ENCODE measurements around the gene CRYGN. TPM values are rescaled to one million over a fixed set of nuclear protein-coding genes. Genes with fewer than 3 reads are reported as not detected.
A peak's percentile ranks its signal among the peaks of the same experiment; 100 is the strongest.

The CRYGN gene
- total RNA-seq, 1 donor from 2014 or later, result not detected

- no peak overlapping the region for H3K4me3 ChIP-seq
- no peaks in the 10 kb centered on the region for H3K9me3 ChIP-seq
- intact Hi-C loops (cut with DNase I), result no loop called here
- no peak overlapping the region for H3K27ac ChIP-seq
- DNase-seq (no peak), ATAC-seq (no peak)
- H3K36me3 ChIP-seq, result no peaks in the 10 kb centered on the region
- H3K27me3 ChIP-seq, result no peaks in the 10 kb centered on the region
- peaks cover 14% of the 10 kb centered on the region for H3K4me1 ChIP-seq
- TF ChIP-seq CTCF (IDR thresholded peaks at IDR 0.05), result no peak
Measured at GRCh38 chr7:151442776-151443496, 3.0 kb upstream of the CRYGN start.

GRCh38 chr7:151440799-151441445 lies 981 bp upstream of the CRYGN start:
- Histone ChIP-seq H3K4me1 (peaks cover 13% of the 10 kb centered on the region), H3K4me3 (no peak overlapping the region), H3K27me3 (no peaks in the 10 kb centered on the region), H3K9me3 (no peaks in the 10 kb centered on the region), H3K27ac (no peak overlapping the region), H3K36me3 (no peaks in the 10 kb centered on the region)
- intact Hi-C loops (cut with DNase I), result no loop called here
- peak; percentile 48 for DNase-seq
- no peak for ATAC-seq
- TF ChIP-seq CTCF (IDR thresholded peaks at IDR 0.05), result no peak

GRCh38 chr7:151438864-151439601 lies 908 bp downstream of the CRYGN start:
- peaks cover 13% of the 10 kb centered on the region for H3K4me1 ChIP-seq
- H3K9me3 ChIP-seq, result no peaks in the 10 kb centered on the region
- H3K27me3 ChIP-seq, result no peaks in the 10 kb centered on the region
- H3K4me3 ChIP-seq, result no peak overlapping the region
- no peak overlapping the region for H3K27ac ChIP-seq
- DNase-seq (peak; percentile 46), ATAC-seq (no peak)
- TF ChIP-seq CTCF (IDR thresholded peaks at IDR 0.05), result no peak
- intact Hi-C loops (cut with DNase I), result no loop called here
- no peaks in the 10 kb centered on the region for H3K36me3 ChIP-seq

- DNase-seq (peak; percentile 47), ATAC-seq (no peak)
- H3K27me3 ChIP-seq, result no peaks in the 10 kb centered on the region
- no peaks in the 10 kb centered on the region for H3K36me3 ChIP-seq
- H3K4me3 ChIP-seq, result no peak overlapping the region
- H3K4me1 ChIP-seq, result peaks cover 13% of the 10 kb centered on the region
- no peak overlapping the region for H3K27ac ChIP-seq
- no peaks in the 10 kb centered on the region for H3K9me3 ChIP-seq
- no peak for TF ChIP-seq CTCF (IDR thresholded peaks at IDR 0.05)
- intact Hi-C loops (cut with DNase I), result no loop called here
Measured at GRCh38 chr7:151437866-151438516, 1.9 kb downstream of the CRYGN start.

GRCh38 chr7:151437159-151437553 lies 2.8 kb downstream of the CRYGN start:
- peak; percentile 41 for DNase-seq
- intact Hi-C loops (cut with DNase I), result no loop called here
- H3K9me3 ChIP-seq, result no peaks in the 10 kb centered on the region
- no peak for ATAC-seq
- no peak overlapping the region for H3K27ac ChIP-seq
- H3K4me3 ChIP-seq, result no peak overlapping the region
- no peaks in the 10 kb centered on the region for H3K36me3 ChIP-seq
- TF ChIP-seq CTCF (IDR thresholded peaks at IDR 0.05), result no peak
- peaks cover 13% of the 10 kb centered on the region for H3K4me1 ChIP-seq
- no peaks in the 10 kb centered on the region for H3K27me3 ChIP-seq

Data from upper lobe of right lung (tissue), 1 donor.